ENCODE measurements around the gene PRKCD. TPM values are rescaled to one million over a fixed set of nuclear protein-coding genes. Genes with fewer than 3 reads are reported as not detected.
"Not testable (repeated sequence)": the region's sequence is repeated elsewhere in the genome, so short reads cannot be mapped to it uniquely, and the experiment has no call there.

PRKCD gene
- total RNA-seq, 1 donor from 2014 or later: 10.6 TPM

GRCh38 chr3:53137835-53138446 is 23.1 kb upstream of the PRKCD start:
- no peak for DNase-seq (ENCODE audit: low spot score)
- intact Hi-C loops (cut with DNase I): no loop called here

GRCh38 chr3:53139906-53140846 is 20.8 kb upstream of the PRKCD start:
- DNase-seq (ENCODE audit: low spot score): no peak
- intact Hi-C loops (cut with DNase I): no loop called here

GRCh38 chr3:53140847-53141845 is 19.9 kb upstream of the PRKCD start:
- no peak for DNase-seq (ENCODE audit: low spot score)
- intact Hi-C loops (cut with DNase I): no loop called here

- no peak for DNase-seq (ENCODE audit: low spot score)
- intact Hi-C loops (cut with DNase I): no loop called here
Measured at GRCh38 chr3:53142986-53143385, 18.0 kb upstream of the PRKCD start.

- no peak for DNase-seq (ENCODE audit: low spot score)
- intact Hi-C loops (cut with DNase I): no loop called here
Measured at GRCh38 chr3:53144446-53144845, 16.6 kb upstream of the PRKCD start.

GRCh38 chr3:53144862-53145712 is 15.9 kb upstream of the PRKCD start:
- intact Hi-C loops (cut with DNase I): no loop called here
- no peak for DNase-seq (ENCODE audit: low spot score)

GRCh38 chr3:53145713-53146080 is 15.3 kb upstream of the PRKCD start:
- no peak for DNase-seq (ENCODE audit: low spot score)
- intact Hi-C loops (cut with DNase I): no loop called here

- DNase-seq (ENCODE audit: low spot score): no peak
- intact Hi-C loops (cut with DNase I): no loop called here
Measured at GRCh38 chr3:53146319-53146891, 14.6 kb upstream of the PRKCD start.

- DNase-seq (ENCODE audit: low spot score): no peak
- intact Hi-C loops (cut with DNase I): no loop called here
Measured at GRCh38 chr3:53147151-53147902, 13.7 kb upstream of the PRKCD start.

- intact Hi-C loops (cut with DNase I): no loop called here
- no peak for DNase-seq (ENCODE audit: low spot score)
Measured at GRCh38 chr3:53147903-53148400, 13.1 kb upstream of the PRKCD start.

GRCh38 chr3:53149006-53149690 is 11.9 kb upstream of the PRKCD start:
- intact Hi-C loops (cut with DNase I): no loop called here
- DNase-seq (ENCODE audit: low spot score): no peak

- no peak for DNase-seq (ENCODE audit: low spot score)
- intact Hi-C loops (cut with DNase I): no loop called here
Measured at GRCh38 chr3:53149699-53150098, 11.3 kb upstream of the PRKCD start.

- intact Hi-C loops (cut with DNase I): no loop called here
- no peak for DNase-seq (ENCODE audit: low spot score)
Measured at GRCh38 chr3:53150247-53151085, 10.5 kb upstream of the PRKCD start.

GRCh38 chr3:53151086-53151438 is 9.9 kb upstream of the PRKCD start:
- not testable (repeated sequence) for DNase-seq (ENCODE audit: low spot score)

GRCh38 chr3:53151465-53151864 is 9.5 kb upstream of the PRKCD start:
- no peak for DNase-seq (ENCODE audit: low spot score)
- intact Hi-C loops (cut with DNase I): no loop called here

More at GRCh38 chr3:53151086-53151438, 9.9 kb upstream of the PRKCD start:
- intact Hi-C loops (cut with DNase I): not testable (repeated sequence)

- no peak for DNase-seq (ENCODE audit: low spot score)
- intact Hi-C loops (cut with DNase I): no loop called here
Measured at GRCh38 chr3:53151870-53152660, 8.9 kb upstream of the PRKCD start.

Measured in cardiac septum (tissue), 1 donor.